IPS-11a (cell line): ENCODE data around the gene TCF4.

Experiments
- H3K4me3 ChIP-seq: one replicate; pipeline ENCODE4 v1.5.1; 2013; ENCODE audit warnings: low read depth, low read length, control low read depth

Gene TCF4

DNA sequence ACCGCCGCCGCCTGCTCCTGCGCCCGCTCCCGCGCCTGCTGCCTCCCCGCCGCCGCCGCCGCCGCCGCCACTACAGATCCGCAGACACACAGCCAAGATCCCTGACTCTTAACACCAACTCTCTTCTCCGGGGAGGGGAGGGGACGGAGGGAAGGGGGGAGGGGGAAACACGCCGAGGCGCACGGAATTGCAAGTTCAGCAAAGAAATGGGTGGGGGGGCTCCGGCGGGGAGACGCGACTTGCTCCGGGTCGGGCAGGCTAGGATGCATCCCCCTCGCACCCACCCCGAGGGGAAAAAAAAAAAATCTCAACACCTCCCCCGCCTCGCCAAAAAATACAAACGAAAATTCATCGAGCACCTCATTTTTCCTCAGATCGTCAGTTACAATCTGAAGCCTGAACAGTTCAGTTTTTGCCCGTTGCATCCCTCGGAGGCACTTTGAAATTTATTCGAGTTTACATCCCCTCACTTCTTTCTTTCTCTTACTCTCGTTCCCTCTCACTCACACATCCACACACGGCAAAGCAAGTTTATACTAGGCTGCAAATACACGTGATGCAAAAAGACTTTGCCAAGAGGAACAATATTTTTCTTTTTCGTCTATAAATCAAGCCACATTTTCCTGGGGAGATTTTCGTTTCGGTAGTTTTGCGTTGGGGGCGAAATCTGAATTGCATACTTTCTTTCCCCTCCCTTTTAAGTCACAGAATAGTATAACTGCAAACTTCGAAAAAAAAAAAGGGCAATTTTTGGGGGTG, at the start of gene TCF4:
Gene TCF4, minus strand, starts transcription at position 82 of the 759 bp plus-strand sequence. CDS start 1,076 bp downstream, outside the sequence.
- H3K4me3 ChIP-seq = peak within 1 kb of the TSS; percentile 75

DNA sequence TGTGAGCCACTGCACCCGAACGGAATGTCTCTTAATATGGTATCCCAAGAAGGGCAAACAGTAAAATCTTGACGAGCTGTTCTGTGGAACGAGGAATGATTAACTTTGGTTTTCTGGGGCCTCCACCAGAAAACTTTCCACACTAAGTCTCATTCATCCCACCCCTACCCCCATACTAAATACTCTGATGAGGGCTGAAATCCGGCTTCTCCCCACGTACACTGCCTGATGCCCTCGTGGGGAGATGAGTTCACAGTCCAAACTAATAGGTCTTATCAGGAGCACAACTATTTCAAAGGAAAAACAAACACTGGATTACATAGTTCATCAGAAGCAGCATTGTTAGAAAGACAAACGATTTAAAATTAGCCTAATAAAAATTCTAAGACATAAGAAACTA, 49.2 kb upstream of the TCF4 start:
- no peak overlapping the region for H3K4me3 ChIP-seq

DNA sequence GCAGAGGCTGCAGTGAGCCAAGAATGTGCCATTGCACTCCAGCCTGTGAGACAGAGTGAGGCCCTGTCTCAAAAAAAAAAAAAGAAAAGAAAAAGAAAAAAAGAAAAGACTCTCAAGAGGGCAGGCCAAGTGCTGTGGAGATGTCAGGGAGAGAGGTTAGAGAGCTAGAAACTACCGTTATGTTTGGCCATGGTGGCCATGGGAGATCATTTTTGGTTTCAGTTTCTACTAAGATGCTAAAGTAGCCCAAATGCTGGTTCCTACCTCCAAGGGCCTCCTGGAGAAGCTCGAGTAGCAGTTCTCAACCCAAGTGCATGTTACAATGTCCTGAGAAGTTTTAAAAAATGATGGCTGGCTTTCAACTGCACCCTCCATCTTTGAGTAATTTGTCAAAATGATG, 47.4 kb upstream of the TCF4 start:
- H3K4me3 ChIP-seq = no peak overlapping the region

DNA sequence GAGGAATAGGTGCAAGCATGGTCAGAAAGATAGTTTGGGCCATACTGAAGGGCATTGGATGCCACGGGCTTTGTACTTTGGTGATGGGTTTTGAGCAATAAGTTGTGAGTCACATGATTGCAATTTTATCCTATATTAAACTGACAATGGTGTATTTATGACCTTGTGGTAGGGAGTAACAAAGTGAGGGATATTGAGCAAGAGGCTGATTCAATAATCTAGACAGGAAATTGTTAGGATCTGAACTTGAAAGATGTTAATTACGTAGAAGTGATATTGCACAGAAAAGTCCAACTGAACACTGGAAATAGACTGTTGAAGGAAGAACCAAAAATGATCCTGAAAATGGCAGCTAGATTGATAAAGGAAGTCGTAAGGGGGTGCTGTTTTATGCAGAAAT, 46.6 kb upstream of the TCF4 start:
- no peak overlapping the region for H3K4me3 ChIP-seq

DNA sequence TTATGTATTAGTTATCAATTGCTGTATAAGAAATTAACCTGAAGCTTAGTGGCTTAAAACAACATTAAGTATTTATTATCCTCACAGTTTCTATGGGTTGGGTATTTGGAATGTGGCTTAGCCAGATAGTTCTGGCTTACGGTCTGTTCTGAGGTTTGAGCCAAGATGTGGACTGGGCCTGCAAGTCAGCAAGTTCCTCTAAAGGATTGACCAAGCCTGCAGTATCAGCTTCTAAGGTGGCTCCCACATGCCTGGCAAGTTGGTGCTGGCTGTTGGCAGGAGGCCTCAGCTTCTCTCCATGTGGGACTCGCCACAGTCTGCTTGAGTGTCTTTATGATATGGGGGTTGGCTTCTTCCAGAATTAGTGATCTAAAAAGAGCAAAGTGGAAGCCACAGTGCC, 45.0 kb upstream of the TCF4 start:
- H3K4me3 ChIP-seq = no peak overlapping the region

DNA sequence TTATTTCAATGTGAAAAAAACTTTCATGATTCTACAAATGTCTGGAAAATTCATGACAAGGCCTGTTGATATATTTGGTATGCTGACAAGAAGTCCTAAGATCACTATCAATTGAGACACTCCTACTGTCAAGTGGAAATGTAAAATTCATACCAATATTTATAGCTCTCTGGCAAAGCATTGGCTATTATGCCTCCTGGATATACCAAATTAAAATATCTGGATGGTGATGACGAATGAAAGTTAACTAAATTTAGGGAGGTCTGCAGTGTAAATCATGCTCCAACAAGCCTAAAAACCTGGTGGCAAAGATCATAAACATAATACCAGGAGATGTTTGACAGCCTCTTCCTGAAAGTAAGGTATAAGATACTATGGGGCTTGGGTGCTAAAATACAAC, 41.1 kb upstream of the TCF4 start:
- H3K4me3 ChIP-seq = no peak overlapping the region

DNA sequence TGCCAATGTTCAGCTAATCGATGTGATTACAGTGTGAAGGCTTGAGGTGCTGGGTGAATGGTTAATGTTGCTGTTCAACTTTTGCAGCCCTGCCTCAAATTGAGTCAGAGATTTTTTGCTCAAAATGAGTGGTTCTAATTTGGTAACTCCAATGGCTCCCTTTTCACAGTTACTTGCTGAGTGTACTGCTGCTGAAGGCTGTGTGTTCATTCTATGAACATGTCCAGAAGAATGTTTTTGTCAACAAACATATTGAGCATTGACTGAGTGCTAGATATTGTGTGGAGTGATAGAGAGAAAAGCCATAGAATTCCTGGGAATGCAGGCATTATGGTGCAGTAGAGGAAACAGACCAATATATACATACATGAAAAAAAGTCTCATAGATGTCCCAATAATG, 39.0 kb upstream of the TCF4 start:
- no peak overlapping the region for H3K4me3 ChIP-seq

DNA sequence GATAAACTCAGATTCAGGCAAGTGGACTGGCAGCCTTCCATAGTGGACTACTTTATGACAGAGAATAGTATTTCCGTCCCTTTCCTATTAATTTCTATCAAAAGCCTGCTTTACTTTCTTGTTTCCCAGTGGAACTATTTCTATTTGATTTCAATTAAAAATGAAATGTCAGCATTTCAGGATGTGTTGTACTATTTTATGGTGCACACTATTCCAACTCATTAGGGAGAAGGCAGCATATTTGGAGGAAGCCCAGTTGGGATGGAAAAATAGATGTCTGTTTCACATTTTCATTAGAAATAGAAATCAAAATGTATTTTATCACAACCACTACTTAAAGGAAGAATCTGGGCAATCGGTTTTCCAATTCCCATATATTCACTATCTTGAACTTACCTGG, 37.9 kb upstream of the TCF4 start:
- no peak overlapping the region for H3K4me3 ChIP-seq

DNA sequence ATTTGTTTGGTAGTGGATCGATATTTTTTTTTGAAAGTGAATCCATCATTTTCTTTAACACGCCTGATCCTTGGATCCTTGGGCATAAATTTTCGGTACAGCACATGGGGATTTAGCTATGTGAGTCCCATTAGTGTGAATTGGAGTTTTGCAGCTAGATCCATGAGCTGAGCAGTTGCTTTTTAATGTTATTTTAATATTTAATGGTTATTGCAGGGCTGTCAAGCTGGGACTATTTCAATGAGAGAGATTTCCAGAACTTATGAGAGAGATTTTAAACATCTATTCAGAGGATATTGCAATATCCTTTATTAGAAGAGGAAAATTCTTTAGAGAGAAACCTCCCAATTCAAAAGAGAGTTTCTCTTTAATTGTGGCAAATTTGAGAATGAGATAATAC, 35.6 kb upstream of the TCF4 start:
- H3K4me3 ChIP-seq = no peak overlapping the region

DNA sequence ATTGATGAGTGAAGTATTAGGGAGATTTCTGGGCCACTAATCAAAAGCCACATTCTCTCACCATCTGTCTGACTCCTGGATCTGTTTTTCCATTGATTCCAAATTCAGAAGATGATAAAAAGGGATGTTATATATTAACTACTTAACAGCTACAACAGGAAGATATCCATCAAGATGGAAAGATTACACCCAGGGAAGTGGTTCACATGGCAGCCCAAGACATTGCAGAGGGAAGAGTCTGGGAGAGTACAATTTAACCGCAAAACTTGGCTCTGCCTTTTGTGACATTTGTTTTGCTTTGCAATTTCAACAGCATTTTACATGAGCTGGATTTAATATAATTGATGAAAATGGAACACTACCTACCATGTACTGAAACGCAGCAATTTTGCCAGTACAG, 22.5 kb upstream of the TCF4 start:
- no peak overlapping the region for H3K4me3 ChIP-seq

DNA sequence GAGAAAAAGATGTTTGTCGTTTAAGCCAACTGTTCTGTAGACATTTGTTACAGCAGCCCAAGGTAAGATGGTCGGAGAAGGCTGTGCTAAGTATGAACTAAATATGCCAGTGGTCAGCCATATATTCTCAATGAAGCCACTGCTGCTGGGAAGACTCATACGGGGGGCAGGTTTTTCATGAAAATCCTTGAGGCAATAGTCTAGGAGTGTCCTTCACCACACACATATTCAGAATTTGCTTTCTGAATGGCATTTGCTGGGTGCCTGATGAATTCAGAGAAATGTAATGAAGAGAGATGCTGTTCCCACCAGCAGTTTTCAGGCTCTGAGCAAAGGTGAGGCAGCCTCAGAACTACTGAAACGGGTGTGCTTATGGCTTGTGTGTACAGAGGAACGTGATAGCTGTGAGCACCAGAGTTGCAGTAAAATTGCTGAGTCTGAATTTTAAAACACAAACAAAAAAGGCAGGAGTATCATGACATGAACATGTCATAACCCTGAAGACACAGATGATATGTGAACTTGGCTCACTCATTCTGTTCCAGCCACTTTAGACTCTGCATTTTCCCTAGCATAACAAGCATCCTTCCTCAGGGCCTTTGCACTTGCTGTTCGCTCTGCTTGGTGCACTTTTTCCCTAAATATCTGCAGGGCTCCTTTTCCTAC, 21.3 kb upstream of the TCF4 start:
- H3K4me3 ChIP-seq = no peak overlapping the region

DNA sequence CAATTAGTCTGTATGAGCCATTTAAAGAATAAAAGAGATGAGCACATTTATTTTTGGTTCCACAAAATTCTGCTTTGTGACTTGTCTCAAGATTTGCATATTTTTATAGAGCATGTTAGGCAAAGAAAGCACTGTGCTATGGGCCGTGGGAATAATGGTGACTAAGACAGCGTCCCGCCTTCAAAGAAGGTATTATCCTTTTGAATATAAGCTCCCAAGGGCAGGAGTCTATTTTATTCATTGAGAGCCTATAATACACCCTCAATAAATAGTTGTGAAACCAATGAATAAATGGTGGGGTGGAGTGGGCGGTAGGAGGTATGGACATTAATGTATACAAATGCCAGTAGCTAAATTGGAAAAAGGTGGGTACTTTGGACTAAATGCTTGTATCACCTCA, 20.5 kb upstream of the TCF4 start:
- no peak overlapping the region for H3K4me3 ChIP-seq

DNA sequence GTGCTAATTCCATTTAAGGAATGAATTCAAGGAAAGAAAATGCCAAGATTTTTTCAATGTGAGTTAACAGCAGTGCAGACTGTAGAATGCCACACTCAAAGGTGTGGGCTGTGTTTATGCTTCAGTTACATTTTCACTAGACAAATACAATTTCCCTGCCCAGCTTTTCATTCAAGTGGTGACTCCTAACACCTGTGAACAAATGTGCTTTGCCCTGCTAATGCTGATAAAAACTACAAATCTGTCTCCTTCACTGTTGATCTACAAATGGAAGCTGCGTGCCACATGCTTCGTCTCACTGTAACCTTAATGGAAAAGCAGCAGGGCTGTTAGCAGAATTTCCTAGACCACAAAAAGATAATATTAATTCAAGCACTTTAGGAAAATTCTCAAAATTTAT, 19.8 kb upstream of the TCF4 start:
- no peak overlapping the region for H3K4me3 ChIP-seq

DNA sequence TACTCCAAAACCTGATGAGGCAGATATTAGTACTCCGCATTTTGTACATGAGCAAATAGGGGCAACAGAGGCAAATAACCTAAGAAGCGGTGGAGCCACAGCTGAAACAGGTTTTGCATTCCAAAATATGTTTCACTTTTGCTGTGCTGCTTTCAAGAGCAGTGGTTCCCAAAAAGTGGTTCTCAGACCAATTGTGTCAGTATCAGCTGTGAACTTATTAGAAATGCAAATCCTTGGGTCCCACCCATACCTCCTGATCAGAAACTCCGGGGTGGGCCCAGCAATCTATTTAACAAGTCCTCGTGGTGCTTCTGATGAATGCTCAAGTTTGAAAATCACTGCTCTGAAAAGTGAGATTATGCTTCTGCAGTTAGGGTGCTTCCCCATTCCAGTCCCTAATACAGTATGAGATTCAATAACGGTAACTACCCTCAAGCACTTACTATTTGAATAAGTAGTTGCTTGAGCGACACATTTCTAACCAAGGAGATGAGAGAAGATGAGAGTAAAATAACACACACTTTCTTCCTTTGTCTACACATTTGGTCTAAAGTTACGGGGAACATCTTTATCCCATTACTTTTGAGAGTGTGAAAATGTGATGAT, 17.8 kb upstream of the TCF4 start:
- H3K4me3 ChIP-seq = no peak overlapping the region

DNA sequence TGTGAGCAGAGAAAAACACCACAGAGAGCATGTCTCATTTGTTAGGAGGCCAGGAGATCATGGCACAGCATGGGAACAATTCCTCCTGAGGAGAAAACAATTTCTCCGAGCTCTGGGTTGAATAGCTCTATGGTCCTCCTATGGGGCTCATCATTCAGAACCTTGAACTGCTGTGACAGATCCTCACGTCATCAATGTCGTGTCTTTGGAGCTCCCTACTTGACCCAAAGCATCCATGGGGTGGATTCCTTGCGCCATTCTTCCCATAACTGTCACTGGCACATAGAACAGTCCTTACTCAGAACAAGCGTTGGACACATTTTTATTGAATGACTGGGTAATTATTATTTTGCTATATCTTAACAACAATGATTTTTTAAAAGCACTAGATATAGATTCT, 15.8 kb upstream of the TCF4 start:
- H3K4me3 ChIP-seq = no peak overlapping the region

DNA sequence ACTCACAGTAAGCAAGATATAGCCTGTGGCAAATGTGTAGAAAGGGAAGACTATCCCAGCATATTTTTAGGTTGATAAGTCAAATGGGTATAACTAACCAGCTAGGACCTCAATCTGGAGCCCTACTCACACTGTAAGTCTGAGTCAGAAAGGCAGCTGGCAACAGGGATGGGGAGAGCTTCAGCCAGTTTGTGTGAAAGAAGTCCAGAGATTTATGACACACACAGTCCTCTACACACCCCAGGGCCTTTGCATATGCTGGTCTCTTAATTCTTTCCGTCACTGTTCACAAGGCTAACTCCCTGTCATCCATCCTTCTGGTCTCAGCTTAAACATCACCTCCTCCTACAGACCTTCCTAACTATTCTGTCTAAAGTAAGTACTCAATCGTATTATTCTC, 5.9 kb upstream of the TCF4 start:
- H3K4me3 ChIP-seq = no peak overlapping the region

DNA sequence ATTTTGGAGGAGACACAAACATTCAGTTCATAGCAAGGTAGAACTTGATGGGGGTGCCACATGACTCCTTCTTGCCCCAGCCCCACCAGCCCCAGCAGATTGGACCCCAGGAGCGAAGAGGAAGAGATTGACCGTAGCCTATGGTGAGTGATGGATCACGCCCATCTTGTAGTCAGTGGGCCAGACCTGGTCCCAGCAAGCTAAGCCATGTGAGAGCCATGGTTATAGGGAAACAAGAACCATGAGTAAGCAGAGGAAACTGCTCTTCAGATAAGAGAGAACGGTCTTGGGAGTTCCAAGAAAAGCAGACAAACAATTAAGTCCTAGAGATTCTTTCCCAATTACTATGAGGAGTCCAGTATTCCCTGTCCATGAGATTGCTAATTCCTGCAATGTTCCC, 4.6 kb upstream of the TCF4 start:
- H3K4me3 ChIP-seq = no peak overlapping the region

DNA sequence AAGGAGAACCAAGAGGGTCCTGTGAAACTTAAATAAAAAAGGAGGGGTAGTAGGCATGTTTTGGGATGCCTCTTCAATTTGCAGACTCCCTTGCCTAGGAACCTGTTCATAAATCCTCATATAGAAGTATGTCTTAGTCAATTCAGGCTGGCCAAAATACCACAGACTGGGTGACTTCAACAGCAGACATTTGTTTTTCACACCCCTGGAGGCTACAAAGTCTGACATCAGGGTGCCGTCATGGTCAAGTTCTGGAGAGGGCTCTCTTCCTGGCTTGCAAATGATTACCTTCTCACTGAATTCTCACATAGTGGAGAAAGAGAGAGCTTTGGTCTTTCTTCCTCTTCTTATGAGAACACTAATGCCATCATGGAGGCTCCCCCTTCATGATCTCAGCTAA, 4.1 kb upstream of the TCF4 start:
- H3K4me3 ChIP-seq = no peak overlapping the region

DNA sequence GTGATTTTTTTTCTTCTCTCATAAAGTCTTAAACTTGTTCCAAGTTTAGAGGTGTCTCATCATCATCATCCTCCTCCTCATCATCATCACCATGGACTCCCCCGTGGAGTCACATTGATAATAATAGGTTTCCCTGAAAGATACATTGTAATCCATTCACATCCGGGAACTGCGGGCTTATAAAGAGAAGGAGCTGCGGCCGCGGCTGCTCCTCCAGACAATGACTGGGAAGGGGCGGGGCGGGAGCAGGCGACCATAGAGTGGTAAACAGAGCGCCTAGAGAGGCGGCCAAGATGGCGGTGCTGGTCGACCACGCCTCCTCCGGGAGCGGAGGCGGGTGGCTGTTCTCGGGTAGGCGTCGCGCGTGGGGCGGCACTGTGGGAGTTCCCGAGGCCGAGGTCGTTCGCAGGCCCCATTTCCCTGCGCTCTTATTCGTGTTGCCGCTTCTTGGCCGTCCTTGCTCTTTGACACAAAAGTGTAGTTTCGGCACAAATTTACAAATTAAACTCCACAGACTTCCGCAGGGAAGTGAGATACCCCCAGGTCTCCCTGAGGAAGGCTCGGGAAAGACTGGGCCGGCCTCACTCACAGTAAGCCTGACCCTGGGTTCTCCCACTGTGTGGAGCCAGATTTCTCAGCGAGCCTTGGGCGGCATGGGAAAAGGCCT, 1.8 kb upstream of the TCF4 start:
- peak overlapping the region; percentile 75 for H3K4me3 ChIP-seq

DNA sequence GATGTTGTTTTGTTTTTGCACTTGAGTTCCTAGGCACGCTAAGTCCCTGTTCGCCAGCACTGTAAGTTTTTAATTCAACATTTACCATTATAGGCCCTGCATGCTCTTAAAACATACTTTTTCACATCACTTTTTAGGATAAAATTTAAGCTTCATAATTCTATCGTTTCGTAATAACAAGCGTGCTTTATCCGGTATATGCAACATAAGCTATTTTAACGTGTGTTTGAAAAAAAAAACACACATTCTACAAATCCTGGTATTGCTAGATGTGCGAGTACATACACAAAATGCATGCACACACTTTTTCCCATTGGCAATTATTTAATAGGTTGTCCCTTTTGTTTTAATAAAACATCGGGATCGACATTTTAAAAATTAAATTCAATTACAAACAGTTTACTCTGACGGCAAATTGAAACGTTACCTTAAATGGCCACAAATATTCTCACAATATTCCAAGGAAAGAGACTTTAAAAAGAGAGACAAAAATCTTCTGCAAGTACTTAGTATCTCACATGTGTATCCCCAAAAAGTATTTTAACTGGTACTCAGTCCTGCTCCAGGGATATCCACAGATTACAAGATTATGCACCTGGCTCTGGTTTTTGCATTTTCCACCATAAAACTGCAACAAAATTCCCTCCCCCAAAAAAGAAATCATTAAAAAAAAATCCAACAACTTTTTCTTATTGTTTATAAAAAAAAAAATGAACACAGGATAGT, 1.0 kb upstream of the TCF4 start:
- peak overlapping the region; percentile 75 for H3K4me3 ChIP-seq

DNA sequence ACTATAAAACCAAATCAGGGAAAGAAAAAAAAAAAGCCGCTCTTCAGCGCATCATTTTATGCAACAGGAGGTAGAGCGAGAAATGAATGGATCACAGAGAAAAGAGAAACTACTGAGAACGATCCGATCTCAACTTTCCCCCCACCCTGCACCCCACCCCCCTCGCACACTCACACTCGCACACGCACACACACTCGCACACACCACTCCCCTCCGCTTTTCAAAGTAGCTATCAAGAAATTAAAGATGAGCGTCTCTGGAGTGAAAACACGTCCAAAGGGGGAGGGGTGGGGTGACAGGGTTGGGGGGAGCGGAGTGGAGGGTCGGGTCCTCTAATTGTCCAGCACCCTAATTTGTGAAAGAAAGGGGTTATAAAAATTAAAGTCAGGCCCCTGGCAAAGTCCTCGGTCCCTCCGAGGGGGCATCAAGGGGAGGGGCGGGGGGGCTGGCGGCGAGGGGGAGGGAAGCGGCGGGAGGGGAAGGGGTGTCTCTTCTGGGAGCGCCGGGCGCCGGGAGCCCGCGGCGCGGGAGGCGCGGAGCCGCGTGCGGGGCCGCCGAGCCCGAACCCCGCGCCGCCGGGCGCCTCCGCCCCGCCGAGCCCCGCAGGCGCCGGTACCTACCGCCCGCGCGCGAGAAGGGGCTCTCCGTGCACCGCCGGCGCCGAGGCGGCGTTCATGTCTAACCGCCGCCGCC, 428 bp downstream of the TCF4 start:
- peak overlapping the region; percentile 75 for H3K4me3 ChIP-seq
